Measurements from ENCODE around the gene CCDC57.

- TF ChIP-seq CTCF (IDR thresholded peaks at IDR 0.05) (no peak), POLR2A (IDR thresholded peaks at IDR 0.05) (no peak)
Observed at GRCh38 chr17:82055965-82056728, 156.5 kb downstream of the CCDC57 start.

Data from thyroid gland (tissue), 4 donors.